Pancreas (tissue), 10 donors: ENCODE data around the gene RPGRIP1L. TPM values are rescaled to one million over a fixed set of nuclear protein-coding genes. Genes with fewer than 3 reads are reported as not detected.
A peak's percentile ranks its signal among the peaks of the same experiment; 100 is the strongest.

Experiments
- ATAC-seq, 4 donors: fragments of 200-7000 bp; cut with Tn5 transposase; one replicate each; pipeline versions ENCODE4 v1.8.0 to v1.9.1; 2020; ENCODE audit warnings: mild to moderate bottlenecking in 4 of 4, moderate library complexity in 4 of 4
- DNase-seq, 6 donors: peaks; one replicate each; pipeline ENCODE4 v3.0.0-alpha.2; 2020
- FAIRE-seq: peaks from 2 replicates; lab custom pipeline; 2012; peaks lifted over from hg19 to GRCh38; lab: Jason Lieb, UNC
- H3K27ac ChIP-seq, 4 donors: fragments of 200-600 bp; sonication (generic); 1 replicate in 3 of 4; 2 replicates in 1 of 4; pipeline versions ENCODE4 v1.5.0 to v1.8.0; 2020
- H3K27me3 ChIP-seq, 4 donors: fragments of 200-600 bp; one replicate each; pipeline ENCODE4 v1.8.0; 2021
- H3K36me3 ChIP-seq, 3 donors: fragments of 200-600 bp; sonication (generic) in 1 of 3; one replicate each; pipeline versions ENCODE4 v1.5.0 to v1.8.0; 2020 to 2021
- H3K4me1 ChIP-seq, 3 donors: fragments of 200-600 bp; one replicate each; pipeline ENCODE4 v1.8.0; 2021
- H3K4me3 ChIP-seq, 4 donors: fragments of 200-600 bp; sonication (generic) in 2 of 4; one replicate each; pipeline versions ENCODE4 v1.5.0 to v1.8.0; 2020 to 2021
- H3K9me3 ChIP-seq, 4 donors: fragments of 200-600 bp; one replicate each; pipeline ENCODE4 v1.8.0; 2021
- WGBS, 2 donors: extraction: QIAGEN DNeasy Blood & Tissue Kit; methylation state at CpG; one replicate each; pipeline ENCODE4 v1.1.7; 2013; 5-methylcytosine and 5-hydroxymethylcytosine counted together
- intact Hi-C, 3 donors: fragments of 100-400 bp; cut with DNase I; formaldehyde crosslinking; loops; one replicate each; pipeline versions ENCODE4 v1.11.1 to v1.14.2; 2022
- polyA plus RNA-seq, 2 donors: library from polyadenylated mRNA; stranded (reverse); fragments of 200-250 nt; gene quantifications; one replicate each; pipeline ENCODE4 v1.2.3, GENCODE V29; 2013
- total RNA-seq, 6 donors: library from RNA; stranded (reverse); fragmentation: NEBNext Ultra II Directional in 4 of 6; extraction: Animal tissue kit (Norgen Biotek cat#: 25700) in 4 of 6; gene quantifications; one replicate each; pipeline versions ENCODE4 v1.2.1 to v1.2.4, GENCODE V29; 2021 to 2023
- TF ChIP-seq, protein P1 (sequence below), 4 donors: fragments of 200-600 bp; sonication (generic) in 3 of 4; IDR thresholded peaks; one replicate each; pipeline versions ENCODE4 v1.5.0 to v1.8.0; 2021; ENCODE audit warnings: antibody characterized with exemption in 4 of 4
- donor health status: healthy with polysubstance abuse.
- donor health status: DM: no; HTN: no; CAD: no; lungs with moderate emphysema.
- donor health status: DM: no; HTN: no; CAD: no.
- donor health status: control.
- donor health status: control.
- donor health status: Bipolar disorder and iron deficiency.
- donor health status: DM: yes; HTN: yes; CAD: no.
- donor health status: DM: no; HTN: no; CAD: no.
- donor health status: DM: no; HTN: no; CAD: no.
- donor health status: DM: yes; HTN: yes; CAD: no.

RPGRIP1L gene
- total and polyA plus RNA-seq, 8 donors, result 1.1 to 5.2 (median 1.9) TPM

DNA sequence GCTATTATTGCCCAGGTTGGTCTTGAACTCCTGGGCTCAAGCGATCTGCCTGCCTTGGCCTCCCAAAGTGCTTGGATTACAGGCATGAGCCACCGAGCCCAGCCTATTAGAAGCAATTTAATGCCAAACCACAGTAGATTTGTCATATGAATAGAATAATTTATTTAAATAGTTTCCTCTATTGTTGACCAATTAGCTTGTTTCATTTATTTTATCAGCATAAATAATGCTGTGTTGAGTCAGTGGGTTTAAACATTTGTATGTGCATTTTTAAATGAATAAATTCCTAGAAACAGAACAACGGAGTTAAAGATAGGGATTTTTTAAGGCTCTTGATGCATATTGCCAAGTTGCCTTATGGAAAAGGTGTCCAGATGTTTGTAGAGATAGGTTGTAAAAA lies 27.0 kb upstream of the RPGRIP1L start:
- no peak for DNase-seq
- TF ChIP-seq, protein P1, sequence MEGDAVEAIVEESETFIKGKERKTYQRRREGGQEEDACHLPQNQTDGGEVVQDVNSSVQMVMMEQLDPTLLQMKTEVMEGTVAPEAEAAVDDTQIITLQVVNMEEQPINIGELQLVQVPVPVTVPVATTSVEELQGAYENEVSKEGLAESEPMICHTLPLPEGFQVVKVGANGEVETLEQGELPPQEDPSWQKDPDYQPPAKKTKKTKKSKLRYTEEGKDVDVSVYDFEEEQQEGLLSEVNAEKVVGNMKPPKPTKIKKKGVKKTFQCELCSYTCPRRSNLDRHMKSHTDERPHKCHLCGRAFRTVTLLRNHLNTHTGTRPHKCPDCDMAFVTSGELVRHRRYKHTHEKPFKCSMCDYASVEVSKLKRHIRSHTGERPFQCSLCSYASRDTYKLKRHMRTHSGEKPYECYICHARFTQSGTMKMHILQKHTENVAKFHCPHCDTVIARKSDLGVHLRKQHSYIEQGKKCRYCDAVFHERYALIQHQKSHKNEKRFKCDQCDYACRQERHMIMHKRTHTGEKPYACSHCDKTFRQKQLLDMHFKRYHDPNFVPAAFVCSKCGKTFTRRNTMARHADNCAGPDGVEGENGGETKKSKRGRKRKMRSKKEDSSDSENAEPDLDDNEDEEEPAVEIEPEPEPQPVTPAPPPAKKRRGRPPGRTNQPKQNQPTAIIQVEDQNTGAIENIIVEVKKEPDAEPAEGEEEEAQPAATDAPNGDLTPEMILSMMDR (IDR thresholded peaks at IDR 0.05), result no peak
- no peak for FAIRE-seq

GRCh38 chr16:53726625-53727024 lies 23.0 kb upstream of the RPGRIP1L start:
- TF ChIP-seq, protein P1 (IDR thresholded peaks at IDR 0.05), result no peak
- H3K9me3 ChIP-seq, result no peaks in the 10 kb centered on the region
- peaks cover 0 to 5% (median 5%) of the 10 kb centered on the region in 3 donors for H3K4me1 ChIP-seq
- intact Hi-C loops, result no loop called here
- H3K27ac ChIP-seq, result no peak overlapping the region
- FAIRE-seq (no peak), ATAC-seq (no peak), DNase-seq (no peak)
- H3K36me3 ChIP-seq, result no peaks in the 10 kb centered on the region
- no peak overlapping the region for H3K4me3 ChIP-seq
- H3K27me3 ChIP-seq, result no peaks in the 10 kb centered on the region

More for the DNA sequence above, 27.0 kb upstream of the RPGRIP1L start:
- H3K36me3 ChIP-seq, result no peaks in the 10 kb centered on the region
- H3K9me3 ChIP-seq, result no peaks in the 10 kb centered on the region
- H3K4me3 ChIP-seq, result no peak overlapping the region
- peaks cover 9 to 21% (median 14%) of the 10 kb centered on the region in 3 donors for H3K4me1 ChIP-seq
- H3K27me3 ChIP-seq, result no peaks in the 10 kb centered on the region
- ATAC-seq, result no peak
- no peak overlapping the region for H3K27ac ChIP-seq
- WGBS, 2 donors, result 88% methylated on average over 3 of the region's 3 CpGs
- intact Hi-C loops, result no loop called here

DNA sequence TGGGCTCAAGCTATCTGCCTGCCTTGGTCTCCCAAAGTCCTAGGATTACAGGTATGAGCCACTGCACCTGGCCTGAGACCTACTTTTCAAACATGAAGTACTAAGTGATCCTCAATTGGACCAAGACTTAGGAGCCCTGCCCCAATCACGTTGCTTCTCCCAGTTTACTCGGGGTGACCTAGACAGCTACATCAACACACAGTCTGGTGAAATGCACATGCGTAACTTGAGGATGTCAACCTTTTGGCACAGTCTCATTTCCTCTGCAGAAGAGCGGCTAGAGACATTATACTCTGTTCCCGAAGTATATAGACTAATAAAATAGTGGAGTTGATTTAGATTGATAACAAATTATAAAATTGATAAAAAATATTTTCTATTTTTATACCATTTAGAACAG lies 17.4 kb upstream of the RPGRIP1L start:
- intact Hi-C loops, result no loop called here
- H3K4me3 ChIP-seq, result no peak overlapping the region
- no peaks in the 10 kb centered on the region for H3K36me3 ChIP-seq
- H3K4me1 ChIP-seq, result peaks cover 0 to 5% (median 5%) of the 10 kb centered on the region in 3 donors
- WGBS, 2 donors, result 88 to 94% methylated on average over 5 of the region's 5 CpGs
- H3K27ac ChIP-seq, result no peak overlapping the region
- FAIRE-seq (no peak), DNase-seq (no peak), ATAC-seq (no peak)
- no peaks in the 10 kb centered on the region for H3K27me3 ChIP-seq
- H3K9me3 ChIP-seq, result no peaks in the 10 kb centered on the region
- TF ChIP-seq, protein P1 (IDR thresholded peaks at IDR 0.05), result no peak

GRCh38 chr16:53717577-53717976 lies 13.9 kb upstream of the RPGRIP1L start:
- no peak overlapping the region for H3K4me3 ChIP-seq
- H3K27me3 ChIP-seq, result no peaks in the 10 kb centered on the region
- no peaks in the 10 kb centered on the region for H3K9me3 ChIP-seq
- whole genome bisulfite sequencing, 2 donors, result 30 to 31% methylated on average over 3 of the region's 3 CpGs
- TF ChIP-seq, protein P1 (IDR thresholded peaks at IDR 0.05), result no peak
- FAIRE-seq (peak; percentile 89), DNase-seq (no peak), ATAC-seq (no peak)
- no peaks in the 10 kb centered on the region for H3K36me3 ChIP-seq
- no peak overlapping the region for H3K27ac ChIP-seq
- intact Hi-C loops, result no loop called here
- H3K4me1 ChIP-seq, result peaks cover 15 to 21% (median 18%) of the 10 kb centered on the region in 3 donors

GRCh38 chr16:53715023-53715384 lies 11.3 kb upstream of the RPGRIP1L start:
- DNase-seq, result no peak
- Histone ChIP-seq H3K27ac (no peak overlapping the region), H3K9me3 (no peaks in the 10 kb centered on the region), H3K4me3 (no peak overlapping the region), H3K36me3 (no peaks in the 10 kb centered on the region), H3K4me1 (peaks cover 15 to 28% (median 23%) of the 10 kb centered on the region in 3 donors), H3K27me3 (no peaks in the 10 kb centered on the region)
- intact Hi-C loops, result no loop called here
- ATAC-seq, result no peak
- TF ChIP-seq, protein P1 (IDR thresholded peaks at IDR 0.05), result no peak
- FAIRE-seq, result no peak
- WGBS, 2 donors, result 92 to 97% methylated on average over 2 of the region's 2 CpGs
